ENCODE results near the gene INTS6.

GRCh38 chr13:51455532-51455931 lies 2.7 kb upstream of the INTS6 start:
- TF ChIP-seq CTCF (conservative IDR thresholded peaks at IDR 0.05; ENCODE audit: low read depth, low read length) (no peak), EZH2phosphoT487 (IDR thresholded peaks at IDR 0.05; ENCODE audit: borderline replicate concordance, low read length) (no peak)

Data from PC-3 (cell line).